B cell (primary cell): ENCODE data around the gene TMEM170B.

Source experiments
- EZH2 ChIP-seq: IDR thresholded peaks from 2 replicates; pipeline ENCODE4 v1.6.1; 2012; ENCODE audit warnings: borderline replicate concordance, low read depth, mild to moderate bottlenecking, moderate library complexity, low read length; ENCODE audit not compliant: insufficient read depth, poor library complexity, severe bottlenecking
- TF ChIP-seq, protein P1 (sequence below): fragments of 200-600 bp; IDR thresholded peaks from one replicate; pipeline ENCODE4 v1.8.0; 2022; ENCODE audit warnings: antibody characterized with exemption, mild to moderate bottlenecking

DNA sequence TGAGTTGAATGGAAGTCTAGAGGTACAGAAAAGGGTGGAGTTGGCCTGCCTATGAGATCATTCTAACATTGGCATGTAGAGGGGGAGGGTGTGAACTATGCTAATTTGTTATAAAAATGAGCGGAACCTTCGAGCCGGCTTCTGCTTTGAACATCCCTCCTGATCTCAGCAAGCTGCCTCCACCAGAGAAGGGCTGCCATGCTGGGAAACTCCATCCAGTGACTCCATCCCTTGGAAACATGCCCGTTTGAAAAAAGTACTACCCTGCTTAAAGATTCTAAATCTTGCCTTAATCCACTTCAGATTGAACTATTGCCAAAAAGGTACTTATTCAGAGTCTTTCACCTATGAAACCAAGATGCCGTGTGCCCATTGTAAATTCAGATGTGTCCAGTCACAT, 43.6 kb upstream of the TMEM170B start:
- TF ChIP-seq, protein P1, sequence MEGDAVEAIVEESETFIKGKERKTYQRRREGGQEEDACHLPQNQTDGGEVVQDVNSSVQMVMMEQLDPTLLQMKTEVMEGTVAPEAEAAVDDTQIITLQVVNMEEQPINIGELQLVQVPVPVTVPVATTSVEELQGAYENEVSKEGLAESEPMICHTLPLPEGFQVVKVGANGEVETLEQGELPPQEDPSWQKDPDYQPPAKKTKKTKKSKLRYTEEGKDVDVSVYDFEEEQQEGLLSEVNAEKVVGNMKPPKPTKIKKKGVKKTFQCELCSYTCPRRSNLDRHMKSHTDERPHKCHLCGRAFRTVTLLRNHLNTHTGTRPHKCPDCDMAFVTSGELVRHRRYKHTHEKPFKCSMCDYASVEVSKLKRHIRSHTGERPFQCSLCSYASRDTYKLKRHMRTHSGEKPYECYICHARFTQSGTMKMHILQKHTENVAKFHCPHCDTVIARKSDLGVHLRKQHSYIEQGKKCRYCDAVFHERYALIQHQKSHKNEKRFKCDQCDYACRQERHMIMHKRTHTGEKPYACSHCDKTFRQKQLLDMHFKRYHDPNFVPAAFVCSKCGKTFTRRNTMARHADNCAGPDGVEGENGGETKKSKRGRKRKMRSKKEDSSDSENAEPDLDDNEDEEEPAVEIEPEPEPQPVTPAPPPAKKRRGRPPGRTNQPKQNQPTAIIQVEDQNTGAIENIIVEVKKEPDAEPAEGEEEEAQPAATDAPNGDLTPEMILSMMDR = no peak
- no peak for TF ChIP-seq EZH2
